H1 (cell line): Measurements from ENCODE around the gene DACT1. TPM values are rescaled to one million over a fixed set of nuclear protein-coding genes. Genes with fewer than 3 reads are reported as not detected.

ENCODE experiments used
- CHD7 ChIP-seq: fragments of 300-600 bp; sonication (generic); IDR thresholded peaks from 2 replicates; pipeline ENCODE4 v1.7.1; 2012; ENCODE audit warnings: low read length, moderate library complexity, mild to moderate bottlenecking, inconsistent platforms; ENCODE audit not compliant: insufficient replicate concordance
- RAD21 ChIP-seq, 2 experiments: IDR thresholded peaks in 1 of 2; conservative IDR thresholded peaks in 1 of 2; 2 replicates each; pipeline ENCODE4 v1.6.1; 2011; ENCODE audit warnings: low read depth in 2 of 2, low read length in 2 of 2, improper control_type of control experiment in 1 of 2, inconsistent platforms in 1 of 2, mild to moderate bottlenecking in 1 of 2, moderate library complexity in 1 of 2
- polyA plus RNA-seq, 7 experiments: library from polyadenylated mRNA; depleted of rRNA in 3 of 7; stranded (reverse) in 5 of 7; unstranded in 2 of 7; fragments of >200 nt in 5 of 7; fragments of 200-250 nt in 2 of 7; gene quantifications; 1 replicate in 5 of 7; 2 replicates in 1 of 7; 4 replicates in 1 of 7; pipeline versions ENCODE4 v1.2.1 to v1.2.3, GENCODE V29; 2011 to 2013; ENCODE audit warnings: missing spikeins in 2 of 7, mixed read lengths in 2 of 7
- total RNA-seq: library from RNA; stranded (reverse); fragmentation: NEBNext Ultra II Directional; extraction: Animal tissue kit (Norgen Biotek cat#: 25700); gene quantifications from 2 replicates; pipeline ENCODE4 v1.2.1, GENCODE V29; 2021

DACT1 gene
- total and polyA plus RNA-seq, 2 of the 8 experiments (the other 6 are each of a cell fraction or from before 2014, with no cell fraction given): 3.2 to 29.8 TPM

DNA sequence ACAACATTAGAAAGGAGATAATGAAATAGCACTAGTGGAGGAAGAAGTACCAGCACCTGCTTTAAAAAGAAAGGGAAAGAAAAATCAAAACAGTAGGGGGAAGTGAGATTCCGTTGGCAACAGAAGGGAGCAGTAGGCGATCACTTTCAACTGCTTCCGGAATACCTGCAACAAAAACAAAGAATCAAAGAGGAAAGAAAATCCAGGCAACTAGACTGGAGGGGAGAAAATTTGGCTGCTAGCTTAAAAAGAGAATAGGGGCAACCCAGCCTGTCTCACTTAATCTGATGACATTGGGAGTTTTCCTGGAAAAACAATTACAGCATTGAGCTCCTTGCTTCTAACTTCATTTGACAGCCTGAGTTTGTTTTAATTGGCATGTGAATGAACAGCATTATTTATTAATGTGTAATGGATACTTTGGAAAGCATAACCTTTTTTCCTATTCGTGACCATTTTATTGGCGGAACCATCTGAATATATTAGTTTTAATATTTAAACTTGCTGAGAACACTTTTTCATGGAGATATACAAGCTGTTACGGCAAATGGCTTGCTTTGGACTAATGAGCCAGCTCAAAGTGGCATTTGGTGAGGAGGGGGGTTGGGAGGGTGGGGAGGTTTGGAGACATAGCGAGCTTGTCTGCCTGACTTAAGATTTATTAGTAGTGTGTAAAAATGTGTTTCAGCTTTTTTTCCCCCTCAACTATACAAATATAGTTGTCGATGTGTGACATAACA is 2.5 kb upstream of the DACT1 start (continued):
- peak; percentile 35 for TF ChIP-seq CHD7
- TF ChIP-seq RAD21 (IDR thresholded peaks at IDR 0.05 in 1 of 2, conservative IDR thresholded peaks at IDR 0.05 in 1 of 2; ENCODE audit: low read depth in 2 of 2, low read length in 2 of 2): peak; percentile 8 to 13; a peak in 3 of 4 replicates
- TF ChIP-seq, all 59 proteins: peak for 3
